GM12878 (cell line): ENCODE data around the gene KIAA0930. TPM values are rescaled to one million over a fixed set of nuclear protein-coding genes. Genes with fewer than 3 reads are reported as not detected.

ENCODE experiments used
- MYB ChIP-seq: fragments of 150-350 bp; IDR thresholded peaks from 2 replicates; pipeline ENCODE4 v1.6.1; 2014; ENCODE audit warnings: mild to moderate bottlenecking, low read depth, low read length, borderline replicate concordance
- SP1 ChIP-seq: IDR thresholded peaks from one replicate; pipeline ENCODE4 v1.6.1; 2011; ENCODE audit warnings: low read depth, low read length
- TCF7 ChIP-seq: IDR thresholded peaks from 2 replicates; pipeline ENCODE4 v1.6.1; 2014; ENCODE audit warnings: antibody characterized with exemption, borderline replicate concordance
- polyA plus RNA-seq, 11 experiments: library from polyadenylated mRNA; depleted of rRNA in 4 of 11; unstranded in 6 of 11; stranded (reverse) in 5 of 11; fragments of >200 nt; fragmentation: Nextera tagmentation in 4 of 11; fragmentation: Illumina TruSeq in 1 of 11; extraction: Ambion mirVana in 4 of 11; extraction: Trizol in 1 of 11; gene quantifications; 1 replicate in 1 of 11; 2 replicates in 10 of 11; pipeline versions ENCODE4 v1.2.1 to v1.2.3, GENCODE V29; 2011 to 2016; ENCODE audit warnings: inconsistent platforms in 2 of 11, missing spikeins in 2 of 11, low read depth in 1 of 11
- total RNA-seq, 4 experiments: library from RNA; depleted of rRNA in 3 of 4; stranded (reverse); fragments of >200 nt in 3 of 4; fragmentation: Illumina TruSeq in 1 of 4; extraction: Trizol in 1 of 4; gene quantifications; 2 replicates each; pipeline versions ENCODE4 v1.2.1 to v1.2.3, GENCODE V29; 2013 to 2021
- TF ChIP-seq, protein P1 (sequence below): IDR thresholded peaks from 2 replicates; pipeline ENCODE4 v1.6.1; 2012; ENCODE audit warnings: improper control_type of control experiment, low read depth, low read length; ENCODE audit not compliant: insufficient replicate concordance
- TF ChIP-seq, protein P2 (sequence below): fragments of 450-650 bp; conservative IDR thresholded peaks from 2 replicates; pipeline ENCODE4 v1.6.1; 2017; ENCODE audit warnings: mild to moderate bottlenecking, moderate library complexity

Gene KIAA0930
- total and polyA plus RNA-seq, 10 of the 15 experiments (the other 5 are each of a cell fraction or from before 2014, with no cell fraction given), result 3.6 to 125 (median 46.3) TPM

DNA sequence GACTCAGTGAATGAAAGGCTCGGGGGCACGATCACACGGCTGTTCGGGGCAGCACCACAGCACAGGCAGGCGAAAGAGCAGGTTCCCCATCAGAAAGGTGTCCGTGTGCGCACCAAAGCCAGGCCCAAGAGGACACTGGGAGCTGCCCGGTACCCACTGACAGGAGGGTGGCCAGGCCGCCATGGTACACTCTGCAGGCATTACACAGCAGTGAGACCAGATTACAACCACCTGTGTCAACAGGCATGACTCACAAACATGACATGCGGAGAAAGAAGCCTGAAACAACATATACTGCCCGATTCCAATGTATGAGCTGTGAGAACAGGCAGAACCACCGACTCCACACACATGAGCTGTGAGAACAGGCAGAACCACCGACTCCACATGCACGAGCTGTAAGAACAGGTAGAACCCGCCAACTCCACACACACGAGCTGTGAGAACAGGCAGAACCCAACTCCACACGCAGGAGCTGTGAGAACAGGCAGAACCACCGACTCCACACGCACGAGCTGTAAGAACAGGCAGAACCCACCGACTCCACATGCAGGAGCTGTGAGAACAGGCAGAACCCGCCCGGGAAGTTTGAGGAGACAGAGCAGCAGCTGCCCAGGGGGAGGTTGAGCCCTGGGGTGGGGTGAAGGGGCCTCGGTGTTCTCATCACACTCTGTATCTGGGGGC, 32.6 kb downstream of the KIAA0930 start (continued):
- TF ChIP-seq, protein P1, sequence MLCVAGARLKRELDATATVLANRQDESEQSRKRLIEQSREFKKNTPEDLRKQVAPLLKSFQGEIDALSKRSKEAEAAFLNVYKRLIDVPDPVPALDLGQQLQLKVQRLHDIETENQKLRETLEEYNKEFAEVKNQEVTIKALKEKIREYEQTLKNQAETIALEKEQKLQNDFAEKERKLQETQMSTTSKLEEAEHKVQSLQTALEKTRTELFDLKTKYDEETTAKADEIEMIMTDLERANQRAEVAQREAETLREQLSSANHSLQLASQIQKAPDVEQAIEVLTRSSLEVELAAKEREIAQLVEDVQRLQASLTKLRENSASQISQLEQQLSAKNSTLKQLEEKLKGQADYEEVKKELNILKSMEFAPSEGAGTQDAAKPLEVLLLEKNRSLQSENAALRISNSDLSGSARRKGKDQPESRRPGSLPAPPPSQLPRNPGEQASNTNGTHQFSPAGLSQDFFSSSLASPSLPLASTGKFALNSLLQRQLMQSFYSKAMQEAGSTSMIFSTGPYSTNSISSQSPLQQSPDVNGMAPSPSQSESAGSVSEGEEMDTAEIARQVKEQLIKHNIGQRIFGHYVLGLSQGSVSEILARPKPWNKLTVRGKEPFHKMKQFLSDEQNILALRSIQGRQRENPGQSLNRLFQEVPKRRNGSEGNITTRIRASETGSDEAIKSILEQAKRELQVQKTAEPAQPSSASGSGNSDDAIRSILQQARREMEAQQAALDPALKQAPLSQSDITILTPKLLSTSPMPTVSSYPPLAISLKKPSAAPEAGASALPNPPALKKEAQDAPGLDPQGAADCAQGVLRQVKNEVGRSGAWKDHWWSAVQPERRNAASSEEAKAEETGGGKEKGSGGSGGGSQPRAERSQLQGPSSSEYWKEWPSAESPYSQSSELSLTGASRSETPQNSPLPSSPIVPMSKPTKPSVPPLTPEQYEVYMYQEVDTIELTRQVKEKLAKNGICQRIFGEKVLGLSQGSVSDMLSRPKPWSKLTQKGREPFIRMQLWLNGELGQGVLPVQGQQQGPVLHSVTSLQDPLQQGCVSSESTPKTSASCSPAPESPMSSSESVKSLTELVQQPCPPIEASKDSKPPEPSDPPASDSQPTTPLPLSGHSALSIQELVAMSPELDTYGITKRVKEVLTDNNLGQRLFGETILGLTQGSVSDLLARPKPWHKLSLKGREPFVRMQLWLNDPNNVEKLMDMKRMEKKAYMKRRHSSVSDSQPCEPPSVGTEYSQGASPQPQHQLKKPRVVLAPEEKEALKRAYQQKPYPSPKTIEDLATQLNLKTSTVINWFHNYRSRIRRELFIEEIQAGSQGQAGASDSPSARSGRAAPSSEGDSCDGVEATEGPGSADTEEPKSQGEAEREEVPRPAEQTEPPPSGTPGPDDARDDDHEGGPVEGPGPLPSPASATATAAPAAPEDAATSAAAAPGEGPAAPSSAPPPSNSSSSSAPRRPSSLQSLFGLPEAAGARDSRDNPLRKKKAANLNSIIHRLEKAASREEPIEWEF, result no peak
- TF ChIP-seq, protein P2, sequence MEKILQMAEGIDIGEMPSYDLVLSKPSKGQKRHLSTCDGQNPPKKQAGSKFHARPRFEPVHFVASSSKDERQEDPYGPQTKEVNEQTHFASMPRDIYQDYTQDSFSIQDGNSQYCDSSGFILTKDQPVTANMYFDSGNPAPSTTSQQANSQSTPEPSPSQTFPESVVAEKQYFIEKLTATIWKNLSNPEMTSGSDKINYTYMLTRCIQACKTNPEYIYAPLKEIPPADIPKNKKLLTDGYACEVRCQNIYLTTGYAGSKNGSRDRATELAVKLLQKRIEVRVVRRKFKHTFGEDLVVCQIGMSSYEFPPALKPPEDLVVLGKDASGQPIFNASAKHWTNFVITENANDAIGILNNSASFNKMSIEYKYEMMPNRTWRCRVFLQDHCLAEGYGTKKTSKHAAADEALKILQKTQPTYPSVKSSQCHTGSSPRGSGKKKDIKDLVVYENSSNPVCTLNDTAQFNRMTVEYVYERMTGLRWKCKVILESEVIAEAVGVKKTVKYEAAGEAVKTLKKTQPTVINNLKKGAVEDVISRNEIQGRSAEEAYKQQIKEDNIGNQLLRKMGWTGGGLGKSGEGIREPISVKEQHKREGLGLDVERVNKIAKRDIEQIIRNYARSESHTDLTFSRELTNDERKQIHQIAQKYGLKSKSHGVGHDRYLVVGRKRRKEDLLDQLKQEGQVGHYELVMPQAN, result no peak
- TF ChIP-seq SP1 (no peak), MYB (no peak), TCF7 (no peak)
